Dermis blood vessel endothelial cell (primary cell): ENCODE results near the gene INPP5B. TPM values are rescaled to one million over a fixed set of nuclear protein-coding genes. Genes with fewer than 3 reads are reported as not detected.
A peak's percentile ranks its signal among the peaks of the same experiment; 100 is the strongest.

Experiments used
- DNase-seq: peaks from one replicate; pipeline ENCODE4 v3.0.0; 2010
- total RNA-seq: library from RNA; depleted of rRNA; stranded (reverse); fragments of >200 nt; gene quantifications from 2 replicates; pipeline ENCODE4 v1.2.3, GENCODE V29; 2014

Gene INPP5B
- total RNA-seq, 1 donor from 2014 or later: 21.3 TPM

GRCh38 chr1:37828410-37829074, 118.3 kb downstream of the INPP5B start:
- no peak for DNase-seq

- peak; percentile 41 for DNase-seq
These were observed 121.3 kb downstream of the INPP5B start for GRCh38 chr1:37825506-37825905.

GRCh38 chr1:37824001-37824400, 122.9 kb downstream of the INPP5B start:
- no peak for DNase-seq

DNA sequence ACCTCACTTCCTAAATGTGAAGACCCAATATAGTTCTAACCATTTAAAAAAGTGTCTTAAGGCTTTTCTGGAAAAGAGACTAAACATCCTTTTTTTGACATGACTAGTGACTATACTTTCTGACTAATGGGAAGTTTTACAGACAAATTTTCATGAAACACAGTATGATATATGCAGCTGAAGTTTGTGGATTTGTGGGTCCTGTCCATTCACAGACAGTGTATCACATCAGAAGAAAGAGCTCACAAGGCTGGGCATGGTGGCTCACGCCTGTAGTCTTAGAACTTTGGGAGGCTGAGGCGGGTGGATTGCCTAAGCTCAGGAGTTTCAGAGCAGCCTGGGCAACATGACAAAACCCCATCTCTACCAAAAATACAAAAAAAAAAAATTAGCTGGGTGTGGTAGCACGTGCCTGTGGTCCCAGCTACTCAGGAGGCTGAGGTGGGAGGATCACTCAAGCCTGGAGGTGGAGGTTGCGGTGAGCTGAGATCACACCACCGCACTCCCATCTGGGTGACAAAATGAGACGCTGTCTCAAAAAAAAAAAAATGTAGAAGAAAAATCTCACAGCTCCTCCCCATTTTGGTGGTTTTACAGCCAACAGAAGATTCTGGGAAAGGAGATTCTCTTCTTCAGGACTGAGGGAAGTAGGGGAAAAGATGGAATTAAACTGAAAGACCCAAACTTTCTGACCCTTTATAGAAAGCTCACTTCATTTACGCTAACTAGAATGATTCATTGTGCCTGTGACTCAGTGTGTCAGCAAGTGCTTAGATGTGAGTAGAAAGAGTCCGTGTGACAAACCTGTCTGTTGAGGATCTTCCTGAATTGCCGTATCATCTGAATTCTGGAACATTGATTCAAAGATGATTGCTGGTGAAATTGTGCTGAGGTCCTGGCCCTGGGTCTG, 123.7 kb downstream of the INPP5B start:
- peak; percentile 16 for DNase-seq

- DNase-seq: no peak
These were observed 125.4 kb downstream of the INPP5B start for GRCh38 chr1:37821481-37821880.

DNA sequence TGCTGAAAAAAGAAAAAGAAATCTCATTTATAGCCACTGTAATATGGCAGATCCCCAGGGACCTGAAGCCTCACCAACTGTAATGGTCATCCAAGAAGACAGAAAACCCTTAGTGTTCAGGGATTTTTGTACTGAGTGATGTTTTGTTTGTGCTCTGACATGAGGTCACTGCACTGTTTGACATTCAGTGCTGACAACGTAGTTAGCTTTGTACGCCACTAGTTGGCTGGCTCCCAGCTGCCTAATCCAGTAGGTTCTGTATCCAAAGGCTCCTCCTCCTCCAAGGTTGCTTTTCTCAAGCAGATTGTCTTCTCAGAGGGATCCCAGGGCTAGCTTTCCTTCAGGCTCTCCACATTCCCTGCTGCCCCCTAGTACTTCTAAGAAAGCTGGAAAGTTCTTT, 129.4 kb downstream of the INPP5B start:
- DNase-seq: no peak

- no peak for DNase-seq
These were observed 132.6 kb downstream of the INPP5B start for GRCh38 chr1:37814252-37814651.

GRCh38 chr1:37813529-37814145, 133.2 kb downstream of the INPP5B start:
- DNase-seq: no peak

- peak; percentile 88 for DNase-seq
These were observed 135.7 kb downstream of the INPP5B start for GRCh38 chr1:37811027-37811655.

Other genes starting within 250 kb of the INPP5B start
- 0.05 TPM in 1 of 2 replicates, not detected in the other for gene EPHA10, start 181.9 kb downstream of the INPP5B start, total RNA-seq
- 1.0 TPM in 2 replicates for gene MANEAL, start 153.2 kb downstream of the INPP5B start, total RNA-seq
- gene C1orf122, start 139.3 kb downstream of the INPP5B start, total RNA-seq: 21.4 and 23.0 TPM in 2 replicates
- gene YRDC, start 138.8 kb downstream of the INPP5B start, total RNA-seq: 21.0 and 26.0 TPM in 2 replicates
- 2.4 and 4.4 TPM in 2 replicates for gene MTF1, start 87.5 kb downstream of the INPP5B start, total RNA-seq
- gene SF3A3, start 43.0 kb upstream of the INPP5B start, total RNA-seq: 73.7 and 136 TPM in 2 replicates
- 12.4 and 20.2 TPM in 2 replicates for gene FHL3, start 58.5 kb upstream of the INPP5B start, total RNA-seq
- gene UTP11, start 65.7 kb upstream of the INPP5B start, total RNA-seq: 47.0 and 47.5 TPM in 2 replicates
- under 0.01 and 0.05 TPM in 2 replicates for gene POU3F1, start 99.7 kb upstream of the INPP5B start, total RNA-seq